ENCODE results near the gene PPP1R37. TPM values are rescaled to one million over a fixed set of nuclear protein-coding genes. Genes with fewer than 3 reads are reported as not detected.

The PPP1R37 gene
- total and polyA plus RNA-seq, 2 of the 13 experiments (the other 11 are each of a cell fraction or from before 2014, with no cell fraction given), result 9.0 to 14.3 TPM

- peak; percentile 91 for TF ChIP-seq ZNF768 (CRISPR knock-in tag; IDR thresholded peaks at IDR 0.05)
- no peak for TF ChIP-seq ZNF18 (CRISPR knock-in tag; IDR thresholded peaks at IDR 0.05; ENCODE audit: insufficient replicate concordance)
- TF ChIP-seq, protein P1, sequence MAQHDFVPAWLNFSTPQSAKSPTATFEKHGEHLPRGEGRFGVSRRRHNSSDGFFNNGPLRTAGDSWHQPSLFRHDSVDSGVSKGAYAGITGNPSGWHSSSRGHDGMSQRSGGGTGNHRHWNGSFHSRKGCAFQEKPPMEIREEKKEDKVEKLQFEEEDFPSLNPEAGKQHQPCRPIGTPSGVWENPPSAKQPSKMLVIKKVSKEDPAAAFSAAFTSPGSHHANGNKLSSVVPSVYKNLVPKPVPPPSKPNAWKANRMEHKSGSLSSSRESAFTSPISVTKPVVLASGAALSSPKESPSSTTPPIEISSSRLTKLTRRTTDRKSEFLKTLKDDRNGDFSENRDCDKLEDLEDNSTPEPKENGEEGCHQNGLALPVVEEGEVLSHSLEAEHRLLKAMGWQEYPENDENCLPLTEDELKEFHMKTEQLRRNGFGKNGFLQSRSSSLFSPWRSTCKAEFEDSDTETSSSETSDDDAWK (CRISPR knock-in tag; IDR thresholded peaks at IDR 0.05), result no peak
- TF ChIP-seq ZNF350 (CRISPR knock-in tag; IDR thresholded peaks at IDR 0.05; ENCODE audit: borderline replicate concordance, low read depth), result 0 out of 2 replicates have a peak, but pooled peaks have one; percentile 9
- TF ChIP-seq ATF6 (CRISPR knock-in tag; conservative IDR thresholded peaks at IDR 0.05), result no peak
- TF ChIP-seq ZNF644 (CRISPR knock-in tag; IDR thresholded peaks at IDR 0.05; ENCODE audit: low read depth), result no peak
Measured at GRCh38 chr19:45098521-45099466, 5.8 kb downstream of the PPP1R37 start (continued).

All from HepG2 (cell line).